Measurements from ENCODE around the gene RBBP8NL. TPM values are rescaled to one million over a fixed set of nuclear protein-coding genes. Genes with fewer than 3 reads are reported as not detected.

The RBBP8NL gene
- total and polyA plus RNA-seq, 12 donors = not detected

GRCh38 chr20:62382306-62383198 lies 44.8 kb downstream of the RBBP8NL start:
- Histone ChIP-seq H3K9me3 (replicated peaks in 1 of 3) (no peaks in the 10 kb centered on the region), H3K4me1 (replicated peaks in 1 of 2) (peaks cover 20 to 34% of the 10 kb centered on the region in 2 donors), H3K27me3 (no peaks in the 10 kb centered on the region), H3K27ac (peak overlapping the region in 1 of 5 donors; percentile 80), H3K36me3 (replicated peaks in 1 of 2) (no peaks in the 10 kb centered on the region), H3K4me3 (no peak overlapping the region)
- WGBS, 4 donors = 39 to 45% (median 43%) methylated on average over 12 to 18 of the region's 18 CpGs
- DNase-seq = peak; percentile 72 to 91 (median 84)
- intact Hi-C loops (cut with DNase I) = loop anchor here (2.0 to 5.0 kb wide), 2 partner anchors 80 kb away; partner anchors contain the start of gene ADRM1 (in 2 of the 2)
- TF ChIP-seq POLR2A (IDR thresholded peaks at IDR 0.05) (no peak), CTCF (IDR thresholded peaks at IDR 0.05) (peak; percentile 85 to 94 (median 92))

DNA sequence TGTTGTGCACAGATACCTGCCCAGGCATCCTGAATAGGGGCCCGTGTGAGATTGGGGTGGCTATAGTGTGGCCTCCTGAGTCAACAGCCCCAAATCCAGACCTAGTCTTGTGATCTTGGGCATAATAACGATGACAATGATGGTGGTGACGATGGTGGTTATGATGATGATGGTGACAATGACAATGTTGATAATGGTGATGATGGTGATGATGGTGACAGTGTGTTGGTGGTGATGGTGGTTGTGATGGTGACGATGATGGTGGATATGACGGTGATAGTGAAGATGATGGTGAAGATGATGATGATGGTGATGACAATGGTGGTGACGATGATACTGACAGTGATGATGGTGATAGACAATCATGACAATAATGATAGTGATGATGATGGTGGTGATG lies 45.5 kb downstream of the RBBP8NL start:
- Histone ChIP-seq H3K4me1 (replicated peaks in 1 of 2) (peaks cover 17 to 32% of the 10 kb centered on the region in 2 donors), H3K9me3 (replicated peaks in 1 of 3) (no peaks in the 10 kb centered on the region), H3K27ac (peak overlapping the region; percentile 28 to 84 (median 66)), H3K36me3 (replicated peaks in 1 of 2) (no peaks in the 10 kb centered on the region), H3K4me3 (no peak overlapping the region), H3K27me3 (no peaks in the 10 kb centered on the region)
- no peak for DNase-seq
- TF ChIP-seq POLR2A (IDR thresholded peaks at IDR 0.05) = no peak
- TF ChIP-seq CTCF (IDR thresholded peaks at IDR 0.05) = no peak
- WGBS, 4 donors = 91 to 98% (median 95%) methylated on average over 6 of the region's 6 CpGs
- intact Hi-C loops (cut with DNase I) = loop anchor here (2.0 to 5.0 kb wide), 2 partner anchors 79 to 80 kb away; partner anchors contain the start of gene ADRM1 (in 2 of the 2)

- TF ChIP-seq CTCF (IDR thresholded peaks at IDR 0.05) (no peak), POLR2A (IDR thresholded peaks at IDR 0.05) (peak in 1 of 2 donors; percentile 23)
- peaks cover 19 to 36% of the 10 kb centered on the region in 2 donors for H3K4me1 ChIP-seq (replicated peaks in 1 of 2)
- no peak overlapping the region for H3K4me3 ChIP-seq
- 32 to 52% (median 42%) methylated on average over 14 to 16 of the region's 16 CpGs for WGBS, 4 donors
- no peaks in the 10 kb centered on the region for H3K27me3 ChIP-seq
- H3K27ac ChIP-seq = peak overlapping the region; percentile 52 to 84 (median 66)
- peak in 6 of 7 donors; percentile 69 to 94 (median 90) for DNase-seq
- H3K36me3 ChIP-seq (replicated peaks in 1 of 2) = no peaks in the 10 kb centered on the region
- intact Hi-C loops (cut with DNase I) = loop anchor here in 1 of 2 donors (5.0 kb wide), 1 partner anchor 79 kb away; the partner anchor contains the start of gene ADRM1
- no peaks in the 10 kb centered on the region for H3K9me3 ChIP-seq (replicated peaks in 1 of 3)
These were observed 46.0 kb downstream of the RBBP8NL start for GRCh38 chr20:62381202-62381797.

- no peaks in the 10 kb centered on the region for H3K9me3 ChIP-seq (replicated peaks in 1 of 3)
- no peak for DNase-seq
- TF ChIP-seq POLR2A (IDR thresholded peaks at IDR 0.05) (no peak), CTCF (IDR thresholded peaks at IDR 0.05) (no peak)
- peaks cover 15 to 25% of the 10 kb centered on the region in 2 donors for H3K4me1 ChIP-seq (replicated peaks in 1 of 2)
- intact Hi-C loops (cut with DNase I) = loop anchor here in 1 of 2 donors (10.0 kb wide), 1 partner anchor 363 kb away; no protein-coding TSS in a partner anchor
- 63 to 100% (median 78%) methylated on average over 2 to 22 of the region's 22 CpGs for WGBS, 4 donors
- H3K36me3 ChIP-seq (replicated peaks in 1 of 2) = no peaks in the 10 kb centered on the region
- H3K27ac ChIP-seq = no peak overlapping the region
- H3K4me3 ChIP-seq = no peak overlapping the region
- H3K27me3 ChIP-seq = no peaks in the 10 kb centered on the region
These were observed 49.1 kb downstream of the RBBP8NL start for GRCh38 chr20:62378215-62378614.

All from adrenal gland (tissue), 12 donors.